Measurements from ENCODE around the gene PDZD11. TPM values are rescaled to one million over a fixed set of nuclear protein-coding genes. Genes with fewer than 3 reads are reported as not detected.

The PDZD11 gene
- total RNA-seq, 1 experiment from 2014 or later = 29.6 TPM

GRCh38 chrX:70254909-70255308 lies 34.8 kb downstream of the PDZD11 start:
- Histone ChIP-seq H3K4me2 (ENCODE audit: low read length) (peak overlapping the region; percentile 66), H3K4me1 (ENCODE audit: control insufficient read depth in 1 of 2, insufficient read depth in 2 of 2, low read length in 2 of 2) (peaks cover 16 to 46% of the 10 kb centered on the region in 2 experiments), H3K27me3 (ENCODE audit: insufficient read depth, low read length) (no peaks in the 10 kb centered on the region), H3K9ac (ENCODE audit: low read length) (no peak overlapping the region), H4K20me1 (ENCODE audit: insufficient read depth) (no peaks in the 10 kb centered on the region), H3K36me3 (ENCODE audit: control insufficient read depth in 1 of 2, insufficient read depth in 2 of 2, low read length in 2 of 2) (no peaks in the 10 kb centered on the region), H3K27ac (ENCODE audit: low read depth, low read length) (peak overlapping the region; percentile 71), H3K4me3 (replicated peaks in 1 of 2; ENCODE audit: low read depth in 1 of 2, low read length in 2 of 2) (0 out of 4 replicates have a peak overlapping the region, but pooled peaks of 1 of the 2 experiments have one; percentile 13), H3K9me2 (ENCODE audit: insufficient read depth) (no peaks in the 10 kb centered on the region), H2AFZ (ENCODE audit: low read depth, low read length, poor library complexity, severe bottlenecking) (no peak overlapping the region), H3K9me3 (ENCODE audit: control insufficient read depth in 1 of 2, insufficient read depth in 1 of 2, low read depth in 1 of 2, low read length in 2 of 2) (no peaks in the 10 kb centered on the region), H3K79me2 (ENCODE audit: insufficient read depth, low read length) (no peaks in the 10 kb centered on the region)
- ChIA-PET POLR2A (no interaction called here), CTCF (no interaction called here), RAD21 (ENCODE audit: low non-redundant PET in 1 of 2, low total read pairs in 2 of 2, uncharacterized antibody in 2 of 2, unreplicated experiment in 2 of 2) (no interaction called here)
- ATAC-seq = peak; percentile 49
- TF ChIP-seq ZBTB33 (IDR thresholded peaks at IDR 0.05; ENCODE audit: extremely low read depth, insufficient replicate concordance, low read length) = no peak
- 0 out of 2 replicates have a peak, but pooled peaks have one; percentile 31 for TF ChIP-seq EGR1 (IDR thresholded peaks at IDR 0.05; ENCODE audit: low read depth)
- peak; percentile 41 for TF ChIP-seq SP1 (IDR thresholded peaks at IDR 0.05; ENCODE audit: low read depth)
- TF ChIP-seq CBX3 (IDR thresholded peaks at IDR 0.05; ENCODE audit: low read depth) = 0 out of 2 replicates have a peak, but pooled peaks have one; percentile 25
- TF ChIP-seq JUND (IDR thresholded peaks at IDR 0.05) = peak; percentile 50; the same call in 1 of the 2 replicates
- TF ChIP-seq CTCF (IDR thresholded peaks at IDR 0.05 in 2 of 3, conservative IDR thresholded peaks at IDR 0.05 in 1 of 3; ENCODE audit: borderline replicate concordance in 1 of 3, insufficient read depth in 1 of 3, low read depth in 2 of 3, low read length in 2 of 3) = no peak
- TF ChIP-seq SRF (IDR thresholded peaks at IDR 0.05; ENCODE audit: low read depth) = no peak
- TF ChIP-seq EZH2 (IDR thresholded peaks at IDR 0.05) = no peak
- peak; percentile 48; the same call in 1 of the 2 replicates for TF ChIP-seq FOSL1 (IDR thresholded peaks at IDR 0.05; ENCODE audit: low read depth)
- BruUV-seq (replicated peaks) = TSS peak; percentile 63
- intact Hi-C loops (cut with micrococcal nuclease) = no loop called here
- DNase-seq (ENCODE audit: low read depth, low spot score) = peak; percentile 54

All from HCT116 (cell line).